GM12878 (cell line): ENCODE data around the gene GALNT18. TPM values are rescaled to one million over a fixed set of nuclear protein-coding genes. Genes with fewer than 3 reads are reported as not detected.

Source experiments
- ATAC-seq: fragments of 200-7000 bp; cut with Tn5 transposase; 3 replicates; pipeline ENCODE4 v1.9.1; 2020; ENCODE audit warnings: mild to moderate bottlenecking, moderate library complexity
- BruUV-seq: library from RNA; stranded (reverse); fragments of 400-500 nt; replicated peaks from 2 replicates; lab custom pipeline; 2021; lab: Mats Ljungman, UMichigan
- CTCF ChIA-PET: fragments of 300-600 bp; sonication (Branson Sonifier 250); formaldehyde crosslinking; extraction: SDS; loops from one replicate; lab custom pipeline; 2021; ENCODE audit warnings: inconsistent platforms; lab: Yijun Ruan, JAX
- POLR2A ChIA-PET: fragments of 350-600 bp; formaldehyde crosslinking; extraction: SDS; loops from one replicate; lab custom pipeline; 2021; ENCODE audit warnings: inconsistent platforms; lab: Charles Lee
- RAD21 ChIA-PET: fragments of 300-600 bp; sonication (Branson Sonifier 250); formaldehyde crosslinking; loops from one replicate; lab custom pipeline; 2023; ENCODE audit warnings: antibody characterized with exemption; ENCODE audit not compliant: unreplicated experiment; lab: Charles Lee
- SMC1A ChIA-PET: fragments of 300-600 bp; sonication (Branson Sonifier 250); formaldehyde crosslinking; loops from one replicate; lab custom pipeline; 2023; ENCODE audit not compliant: unreplicated experiment, uncharacterized antibody; lab: Charles Lee
- DNase-seq: peaks from one replicate; pipeline ENCODE4 v3.0.0-alpha.2; 2011; ENCODE audit warnings: low read depth, low spot score
- FAIRE-seq: peaks from 3 replicates; lab custom pipeline; 2011; peaks lifted over from hg19 to GRCh38; lab: Jason Lieb, UNC
- H2AFZ ChIP-seq: 2 replicates; pipeline ENCODE4 v1.6.0; 2011; ENCODE audit warnings: low read depth, low read length, control low read depth; ENCODE audit not compliant: control insufficient read depth
- H3K27ac ChIP-seq: 2 replicates; pipeline ENCODE4 v1.5.1; 2011; ENCODE audit warnings: control low read depth; ENCODE audit not compliant: control insufficient read depth, insufficient read depth
- H3K27me3 ChIP-seq, 2 experiments: replicated peaks in 1 of 2; 2 replicates each; pipeline versions ENCODE4 v1.6.0 to v1.6.1; 2011; ENCODE audit warnings: low read length in 1 of 2; ENCODE audit not compliant: control insufficient read depth in 2 of 2, insufficient read depth in 2 of 2
- H3K36me3 ChIP-seq, 2 experiments: 2 replicates each; pipeline ENCODE4 v1.5.1; 2011; ENCODE audit warnings: low read length in 1 of 2; ENCODE audit not compliant: control insufficient read depth in 2 of 2, insufficient read depth in 2 of 2
- H3K4me1 ChIP-seq: 2 replicates; pipeline ENCODE4 v1.6.1; 2011; ENCODE audit warnings: mild to moderate bottlenecking, low read length, moderate library complexity, mixed read lengths; ENCODE audit not compliant: control insufficient read depth, insufficient read depth
- H3K4me2 ChIP-seq: 2 replicates; pipeline ENCODE4 v1.6.0; 2011; ENCODE audit warnings: control low read depth; ENCODE audit not compliant: control insufficient read depth, insufficient read depth
- H3K4me3 ChIP-seq: fragments of 200-600 bp; sonication (generic); 2 replicates; pipeline ENCODE4 v1.5.1; 2016
- H3K79me2 ChIP-seq: 2 replicates; pipeline ENCODE4 v1.6.0; 2011; ENCODE audit warnings: low read length; ENCODE audit not compliant: control insufficient read depth, insufficient read depth
- H3K9ac ChIP-seq: 2 replicates; pipeline ENCODE4 v1.8.0; 2011; ENCODE audit warnings: low read length, control low read depth, mixed read lengths; ENCODE audit not compliant: control insufficient read depth, insufficient read depth
- H3K9me3 ChIP-seq: replicated peaks from 3 replicates; pipeline ENCODE4 v1.5.1; 2011; ENCODE audit warnings: mild to moderate bottlenecking, low read length; ENCODE audit not compliant: control insufficient read depth, insufficient read depth
- H4K20me1 ChIP-seq: 2 replicates; pipeline ENCODE4 v1.6.0; 2011; ENCODE audit not compliant: control insufficient read depth, insufficient read depth
- FOS ChIP-seq: IDR thresholded peaks from 3 replicates; pipeline ENCODE4 v1.6.1; 2011; ENCODE audit warnings: borderline replicate concordance; ENCODE audit not compliant: insufficient read length; ENCODE audit errors: extremely low read depth
- KLF5 ChIP-seq: fragments of 450-650 bp; IDR thresholded peaks from 2 replicates; pipeline ENCODE4 v1.6.1; 2014; ENCODE audit warnings: mild to moderate bottlenecking; ENCODE audit not compliant: partially characterized antibody
- LARP7 ChIP-seq: fragments of 450-650 bp; IDR thresholded peaks from 2 replicates; pipeline ENCODE4 v1.6.1; 2017; ENCODE audit warnings: mild to moderate bottlenecking
- POLR2A ChIP-seq: IDR thresholded peaks from 2 replicates; pipeline ENCODE4 v1.6.1; 2011; ENCODE audit warnings: low read depth, mild to moderate bottlenecking, low read length
- SIN3A ChIP-seq: IDR thresholded peaks from 2 replicates; pipeline ENCODE4 v1.6.1; 2012; ENCODE audit warnings: low read depth, low read length, improper control_type of control experiment
- WGBS: methylation state at CpG from one replicate; pipeline ENCODE4 v1.1.6; 2016; ENCODE audit warnings: low lambda C conversion rate; ENCODE audit not compliant: insufficient replicate concordance, insufficient coverage; ENCODE audit errors: missing lambda C conversion rate; 5-methylcytosine and 5-hydroxymethylcytosine counted together
- in situ Hi-C: fragments of 300-500 bp; cut with MboI; formaldehyde crosslinking; loops from 9 replicates; pipeline ENCODE4 v1.14.3; 2018; ENCODE audit warnings: mixed read lengths
- intact Hi-C: fragments of 100-400 bp; cut with micrococcal nuclease; formaldehyde crosslinking; loops from one replicate; pipeline ENCODE4 v1.14.2; 2022; ENCODE audit not compliant: unreplicated experiment
- polyA plus RNA-seq, 11 experiments: library from polyadenylated mRNA; depleted of rRNA in 4 of 11; unstranded in 6 of 11; stranded (reverse) in 5 of 11; fragments of >200 nt; fragmentation: Nextera tagmentation in 4 of 11; fragmentation: Illumina TruSeq in 1 of 11; extraction: Ambion mirVana in 4 of 11; extraction: Trizol in 1 of 11; gene quantifications; 1 replicate in 1 of 11; 2 replicates in 10 of 11; pipeline versions ENCODE4 v1.2.1 to v1.2.3, GENCODE V29; 2011 to 2016; ENCODE audit warnings: inconsistent platforms in 2 of 11, missing spikeins in 2 of 11, low read depth in 1 of 11
- total RNA-seq, 4 experiments: library from RNA; depleted of rRNA in 3 of 4; stranded (reverse); fragments of >200 nt in 3 of 4; fragmentation: Illumina TruSeq in 1 of 4; extraction: Trizol in 1 of 4; gene quantifications; 2 replicates each; pipeline versions ENCODE4 v1.2.1 to v1.2.3, GENCODE V29; 2013 to 2021

Gene GALNT18
- total and polyA plus RNA-seq, 10 of the 15 experiments (the other 5 are each of a cell fraction or from before 2014, with no cell fraction given) = 1.2 to 14.2 (median 6.3) TPM

- TF ChIP-seq SIN3A = no peak
- TF ChIP-seq FOS = no peak
- no peak for TF ChIP-seq LARP7
Observed at GRCh38 chr11:11420899-11421285, 200.9 kb downstream of the GALNT18 start.

DNA sequence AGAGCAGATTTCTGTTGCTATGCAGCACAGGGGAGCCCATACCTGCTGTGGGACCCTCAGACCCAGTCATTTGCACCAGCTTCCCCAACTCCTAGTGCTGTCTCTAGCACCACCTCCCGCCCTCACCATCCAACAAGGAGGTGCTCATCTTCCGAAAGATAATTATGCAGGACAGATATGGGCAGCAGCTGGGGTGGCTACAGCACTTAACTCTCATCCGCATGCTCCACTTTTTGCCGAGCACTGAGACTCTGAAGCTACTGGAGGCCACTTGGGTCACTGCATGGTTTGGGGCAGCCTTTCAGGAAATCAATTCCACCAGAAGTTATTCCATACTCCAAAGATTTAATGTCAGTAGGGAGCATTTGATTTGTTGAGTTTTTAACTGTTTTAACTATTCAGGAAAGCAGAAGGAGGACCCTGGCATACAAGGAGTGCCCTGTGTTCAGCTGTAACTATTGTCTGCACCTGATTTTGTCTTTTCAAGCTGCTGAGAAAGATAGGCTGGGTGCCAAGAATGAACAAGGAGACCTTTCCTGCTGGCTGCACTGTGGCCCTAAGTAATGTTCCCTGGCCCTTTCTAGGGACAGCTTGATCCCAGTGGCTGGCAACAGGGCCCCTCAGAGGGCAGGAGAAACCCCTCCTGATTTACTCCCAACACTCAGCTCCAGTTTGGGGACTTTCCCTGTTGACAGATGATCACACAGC is 201.5 kb downstream of the GALNT18 start:
- ChIA-PET CTCF (interaction anchor here (0.7 to 1.3 kb wide), 3 partner anchors 8 to 15 kb away, joined by 3 read pairs; no protein-coding TSS in a partner anchor), RAD21 (no interaction called here), SMC1A (interaction anchor here (0.6 to 1.5 kb wide), 3 partner anchors 17 to 162 kb away, joined by 3 to 5 read pairs (median 3); no protein-coding TSS in a partner anchor), POLR2A (interaction anchor here (0.7 to 1.3 kb wide), 2 partner anchors 11 to 59 kb away, joined by 3 to 7 read pairs; no protein-coding TSS in a partner anchor)
- WGBS = 56% methylated on average over 4 of the region's 4 CpGs
- Histone ChIP-seq H3K4me1 (peaks cover 8% of the 10 kb centered on the region), H3K9ac (no peak overlapping the region), H3K27ac (no peak overlapping the region), H2AFZ (no peak overlapping the region), H3K27me3 (no peaks in the 10 kb centered on the region), H4K20me1 (no peaks in the 10 kb centered on the region; the same call in 1 of the 2 replicates), H3K36me3 (no peaks in the 10 kb centered on the region; a peak in 2 of 4 replicates), H3K9me3 (no peaks in the 10 kb centered on the region), H3K79me2 (no peaks in the 10 kb centered on the region), H3K4me3 (no peak overlapping the region), H3K4me2 (no peak overlapping the region)
- TF ChIP-seq POLR2A (no peak), KLF5 (no peak)
- intact Hi-C loops = no loop called here
- FAIRE-seq (no peak), DNase-seq (no peak), ATAC-seq (no peak)
- no TSS peak for BruUV-seq
- in situ Hi-C loops = no loop called here

More at GRCh38 chr11:11420899-11421285, 200.9 kb downstream of the GALNT18 start:
- Histone ChIP-seq H3K27me3 (no peaks in the 10 kb centered on the region), H3K79me2 (no peaks in the 10 kb centered on the region), H3K4me1 (peaks cover 8% of the 10 kb centered on the region), H3K4me3 (no peak overlapping the region), H3K36me3 (no peaks in the 10 kb centered on the region; a peak in 2 of 4 replicates), H3K9me3 (no peaks in the 10 kb centered on the region), H3K27ac (no peak overlapping the region), H2AFZ (no peak overlapping the region), H3K9ac (no peak overlapping the region), H3K4me2 (no peak overlapping the region), H4K20me1 (no peaks in the 10 kb centered on the region; the same call in 1 of the 2 replicates)
- RAD21 ChIA-PET = no interaction called here
- SMC1A ChIA-PET = interaction anchor here (0.6 to 1.5 kb wide), 2 partner anchors 17 to 20 kb away, joined by 3 to 5 read pairs; no protein-coding TSS in a partner anchor
- POLR2A ChIA-PET = interaction anchor here (1.3 kb wide), 1 partner anchor 12 kb away, joined by 3 read pairs; no protein-coding TSS in a partner anchor
- ATAC-seq (no peak), DNase-seq (no peak), FAIRE-seq (no peak)
- WGBS = 22% methylated on average over 5 of the region's 5 CpGs
- in situ Hi-C loops = no loop called here
- intact Hi-C loops = no loop called here
- no TSS peak for BruUV-seq
- CTCF ChIA-PET = interaction anchor here (0.7 to 1.3 kb wide), 3 partner anchors 9 to 14 kb away, joined by 3 read pairs; no protein-coding TSS in a partner anchor
